ACC112 (cell line): ENCODE results near the gene CFAP54.

ENCODE experiments used
- H2AFZ ChIP-seq: fragments of 200-600 bp; sonication (generic); one replicate; pipeline ENCODE4 v1.6.0; 2017; ENCODE audit warnings: antibody characterized with exemption, low read length; ENCODE audit not compliant: unreplicated experiment
- H3K27ac ChIP-seq: fragments of 200-600 bp; sonication (generic); 2 replicates; pipeline ENCODE4 v1.5.1; 2014; ENCODE audit warnings: low read depth, mild to moderate bottlenecking, antibody characterized with exemption, low read length, moderate library complexity
- H3K27me3 ChIP-seq: fragments of 200-600 bp; sonication (generic); 2 replicates; pipeline ENCODE4 v1.6.1; 2014; ENCODE audit warnings: mild to moderate bottlenecking, antibody characterized with exemption, low read length, moderate library complexity, mixed read lengths; ENCODE audit not compliant: insufficient read depth
- H3K36me3 ChIP-seq: fragments of 200-600 bp; sonication (generic); 2 replicates; pipeline ENCODE4 v1.6.1; 2016; ENCODE audit warnings: mild to moderate bottlenecking, antibody characterized with exemption, low read length, moderate library complexity, mixed read lengths; ENCODE audit not compliant: insufficient read depth
- H3K4me1 ChIP-seq: fragments of 200-600 bp; sonication (generic); one replicate; pipeline ENCODE4 v1.6.1; 2016; ENCODE audit warnings: low read length, mixed read lengths; ENCODE audit not compliant: insufficient read depth, unreplicated experiment, control insufficient read depth
- H3K4me3 ChIP-seq: fragments of 200-600 bp; sonication (generic); 2 replicates; pipeline ENCODE4 v1.5.1; 2014; ENCODE audit warnings: mild to moderate bottlenecking, low read depth, low read length
- H3K79me2 ChIP-seq: fragments of 200-600 bp; sonication (generic); one replicate; pipeline ENCODE4 v1.6.0; 2016; ENCODE audit warnings: low read length; ENCODE audit not compliant: control insufficient read depth, unreplicated experiment, insufficient read depth

CFAP54 gene

GRCh38 chr12:96864335-96864734, 375.0 kb downstream of the CFAP54 start:
- Histone ChIP-seq H3K36me3 (no peaks in the 10 kb centered on the region), H3K79me2 (no peaks in the 10 kb centered on the region), H3K27me3 (no peaks in the 10 kb centered on the region), H3K4me3 (no peak overlapping the region), H3K4me1 (peaks cover 18% of the 10 kb centered on the region), H3K27ac (no peak overlapping the region), H2AFZ (no peak overlapping the region)

GRCh38 chr12:96866801-96867590, 377.6 kb downstream of the CFAP54 start:
- Histone ChIP-seq H3K79me2 (no peaks in the 10 kb centered on the region), H3K4me1 (peaks cover 16% of the 10 kb centered on the region), H3K27ac (no peak overlapping the region), H2AFZ (no peak overlapping the region), H3K4me3 (no peak overlapping the region), H3K27me3 (no peaks in the 10 kb centered on the region), H3K36me3 (no peaks in the 10 kb centered on the region)

GRCh38 chr12:96870946-96871345, 381.6 kb downstream of the CFAP54 start:
- H3K27me3 ChIP-seq, result no peaks in the 10 kb centered on the region
- H3K36me3 ChIP-seq, result no peaks in the 10 kb centered on the region
- no peak overlapping the region for H3K4me3 ChIP-seq
- no peaks in the 10 kb centered on the region for H3K79me2 ChIP-seq
- H2AFZ ChIP-seq, result no peak overlapping the region
- no peaks in the 10 kb centered on the region for H3K4me1 ChIP-seq
- no peak overlapping the region for H3K27ac ChIP-seq

GRCh38 chr12:96872961-96873360, 383.6 kb downstream of the CFAP54 start:
- Histone ChIP-seq H3K79me2 (no peaks in the 10 kb centered on the region), H3K27me3 (no peaks in the 10 kb centered on the region), H3K4me3 (no peak overlapping the region), H3K36me3 (no peaks in the 10 kb centered on the region), H3K4me1 (no peaks in the 10 kb centered on the region), H3K27ac (no peak overlapping the region), H2AFZ (no peak overlapping the region)

GRCh38 chr12:96874211-96874610, 384.8 kb downstream of the CFAP54 start:
- Histone ChIP-seq H3K27me3 (no peaks in the 10 kb centered on the region), H2AFZ (no peak overlapping the region), H3K79me2 (no peaks in the 10 kb centered on the region), H3K36me3 (no peaks in the 10 kb centered on the region), H3K27ac (no peak overlapping the region), H3K4me1 (peaks cover 8% of the 10 kb centered on the region), H3K4me3 (no peak overlapping the region)

GRCh38 chr12:96876966-96877365, 387.6 kb downstream of the CFAP54 start:
- H3K27me3 ChIP-seq, result no peaks in the 10 kb centered on the region
- no peak overlapping the region for H3K27ac ChIP-seq
- no peaks in the 10 kb centered on the region for H3K36me3 ChIP-seq
- H3K79me2 ChIP-seq, result no peaks in the 10 kb centered on the region
- no peak overlapping the region for H3K4me3 ChIP-seq
- H3K4me1 ChIP-seq, result peaks cover 11% of the 10 kb centered on the region
- no peak overlapping the region for H2AFZ ChIP-seq

- Histone ChIP-seq H2AFZ (no peak overlapping the region), H3K36me3 (no peaks in the 10 kb centered on the region), H3K27ac (no peak overlapping the region), H3K79me2 (no peaks in the 10 kb centered on the region), H3K4me3 (no peak overlapping the region), H3K4me1 (peaks cover 15% of the 10 kb centered on the region), H3K27me3 (no peaks in the 10 kb centered on the region)
Measured at GRCh38 chr12:96878704-96879103, 389.3 kb downstream of the CFAP54 start.

GRCh38 chr12:96879301-96879700, 389.9 kb downstream of the CFAP54 start:
- no peaks in the 10 kb centered on the region for H3K79me2 ChIP-seq
- H3K27ac ChIP-seq, result no peak overlapping the region
- H3K4me3 ChIP-seq, result no peak overlapping the region
- peaks cover 15% of the 10 kb centered on the region for H3K4me1 ChIP-seq
- H3K27me3 ChIP-seq, result no peaks in the 10 kb centered on the region
- no peak overlapping the region for H2AFZ ChIP-seq
- no peaks in the 10 kb centered on the region for H3K36me3 ChIP-seq

GRCh38 chr12:96880220-96880619, 390.8 kb downstream of the CFAP54 start:
- Histone ChIP-seq H3K27me3 (no peaks in the 10 kb centered on the region), H3K79me2 (no peaks in the 10 kb centered on the region), H3K27ac (no peak overlapping the region), H3K4me1 (peaks cover 15% of the 10 kb centered on the region), H3K4me3 (no peak overlapping the region), H3K36me3 (no peaks in the 10 kb centered on the region), H2AFZ (no peak overlapping the region)

- Histone ChIP-seq H3K79me2 (no peaks in the 10 kb centered on the region), H3K27me3 (no peaks in the 10 kb centered on the region), H3K36me3 (no peaks in the 10 kb centered on the region), H3K27ac (no peak overlapping the region), H3K4me3 (no peak overlapping the region), H3K4me1 (peaks cover 15% of the 10 kb centered on the region), H2AFZ (no peak overlapping the region)
Measured at GRCh38 chr12:96881608-96882007, 392.2 kb downstream of the CFAP54 start.

GRCh38 chr12:96882862-96883261, 393.5 kb downstream of the CFAP54 start:
- H3K4me1 ChIP-seq, result peaks cover 15% of the 10 kb centered on the region
- H3K27ac ChIP-seq, result no peak overlapping the region
- H3K27me3 ChIP-seq, result no peaks in the 10 kb centered on the region
- H3K79me2 ChIP-seq, result no peaks in the 10 kb centered on the region
- H3K36me3 ChIP-seq, result no peaks in the 10 kb centered on the region
- no peak overlapping the region for H3K4me3 ChIP-seq
- no peak overlapping the region for H2AFZ ChIP-seq
